Heart left ventricle (tissue), 16 donors: ENCODE measurements around the gene RAET1E. TPM values are rescaled to one million over a fixed set of nuclear protein-coding genes. Genes with fewer than 3 reads are reported as not detected.
"Not testable (repeated sequence)": the region's sequence is repeated elsewhere in the genome, so short reads cannot be mapped to it uniquely, and the experiment has no call there.

ENCODE experiments used
- ATAC-seq, 4 donors: fragments of 200-7000 bp; cut with Tn5 transposase; one replicate each; pipeline ENCODE4 v1.9.1; 2020 to 2022; ENCODE audit warnings: moderate library complexity in 4 of 4, mild to moderate bottlenecking in 3 of 4, moderate number of reproducible peaks in 1 of 4
- DNase-seq, 5 donors: peaks; one replicate each; pipeline ENCODE4 v3.0.0-alpha.2; 2020
- H3K27ac ChIP-seq, 12 donors: fragments of 200-600 bp; sonication (generic) in 4 of 12; one replicate each; pipeline versions ENCODE4 v1.5.0 to v1.8.0; 2016 to 2022; ENCODE audit warnings: mild to moderate bottlenecking in 2 of 12
- H3K27me3 ChIP-seq, 9 donors: fragments of 200-600 bp; sonication (generic) in 2 of 9; one replicate each; pipeline versions ENCODE4 v1.5.1 to v1.8.0; 2016 to 2022; ENCODE audit warnings: mild to moderate bottlenecking in 3 of 9
- H3K36me3 ChIP-seq, 9 donors: fragments of 200-600 bp; sonication (generic) in 2 of 9; one replicate each; pipeline versions ENCODE4 v1.5.0 to v1.8.0; 2018 to 2022; ENCODE audit warnings: mild to moderate bottlenecking in 2 of 9
- H3K4me1 ChIP-seq, 12 donors: fragments of 200-600 bp; sonication (generic) in 4 of 12; one replicate each; pipeline versions ENCODE4 v1.5.0 to v1.8.0; 2016 to 2022; ENCODE audit warnings: mild to moderate bottlenecking in 3 of 12
- H3K4me3 ChIP-seq, 12 donors: fragments of 200-600 bp; sonication (generic) in 4 of 12; one replicate each; pipeline versions ENCODE4 v1.5.0 to v1.8.0; 2017 to 2022; ENCODE audit warnings: mild to moderate bottlenecking in 9 of 12, moderate library complexity in 4 of 12
- H3K9me3 ChIP-seq, 12 donors: fragments of 200-600 bp; sonication (generic) in 4 of 12; one replicate each; pipeline versions ENCODE4 v1.5.0 to v1.8.0; 2016 to 2022; ENCODE audit warnings: mild to moderate bottlenecking in 1 of 12
- POLR2A ChIP-seq, 2 donors: fragments of 450-650 bp; IDR thresholded peaks; one replicate each; pipeline ENCODE4 v1.6.1; 2017; ENCODE audit warnings: antibody characterized with exemption in 2 of 2, mild to moderate bottlenecking in 2 of 2, moderate library complexity in 2 of 2
- WGBS, 4 donors: extraction: QIAGEN DNeasy Blood & Tissue Kit in 2 of 4; methylation state at CpG; one replicate each; pipeline versions ENCODE4 v1.1.5 to v1.1.7; 2013 to 2018; 5-methylcytosine and 5-hydroxymethylcytosine counted together
- intact Hi-C, 10 donors: fragments of 100-400 bp; cut with DNase I; formaldehyde crosslinking; loops; one replicate each; pipeline versions ENCODE4 v1.11.1 to v1.14.2; 2022
- polyA plus RNA-seq, 2 donors: library from polyadenylated mRNA; stranded (reverse); fragments of 200-250 nt; gene quantifications; one replicate each; pipeline ENCODE4 v1.2.3, GENCODE V29; 2013
- total RNA-seq, 9 donors: library from RNA; depleted of rRNA in 2 of 9; stranded (reverse); fragments of >200 nt in 2 of 9; fragmentation: NEBNext Ultra II Directional in 3 of 9; extraction: Animal tissue kit (Norgen Biotek cat#: 25700) in 3 of 9; gene quantifications; one replicate each; pipeline versions ENCODE4 v1.1.0 to v1.2.4, GENCODE V29; 2016 to 2023
- TF ChIP-seq, protein P1 (sequence below), 12 donors: fragments of 200-600 bp; sonication (generic) in 4 of 12; IDR thresholded peaks; one replicate each; pipeline versions ENCODE4 v1.5.0 to v1.8.0; 2018 to 2022; ENCODE audit warnings: antibody characterized with exemption in 12 of 12, mild to moderate bottlenecking in 5 of 12
- donor health status: ischemic (EF 13 %, LVEDD 7.1; RV severe dilation, severe dysfunction).
- donor health status: healthy with polysubstance abuse.
- donor health status: DM: no; HTN: yes; CAD: no.
- donor health status: DM: no; HTN: no; CAD: no.
- donor health status: ischemic (EF 25% LVEDD 6.9; RV normal size, moderate dysfunction).
- donor health status: ischemic (EF 25% LVEDD 5.7; RV mildly dilated, moderate dysfunction).
- donor health status: healthy.
- donor health status: DM: yes; HTN: yes; CAD: no.
- donor health status: ischemic (EF 35%, LVEDD 5.7; RV mildly dilated, moderate dysfunction).
- donor health status: nonischemic (EF 11% LVEDD 7.7; RV severe dilation, severe dysfunction).
- donor health status: DM: yes; HTN: yes; CAD: no.
- donor health status: PGD.
- donor health status: ischemic (EF 29% LVEDD 5.4; RV normal size, mild dysfunction).
- donor health status: nonischemic (EF 23%, LVEDD 6.1; RV moderate dilation, normal function).

Gene RAET1E
- total and polyA plus RNA-seq, 11 donors, result 0.12 to 5.0 (median 0.46) TPM; not detected in 6

DNA sequence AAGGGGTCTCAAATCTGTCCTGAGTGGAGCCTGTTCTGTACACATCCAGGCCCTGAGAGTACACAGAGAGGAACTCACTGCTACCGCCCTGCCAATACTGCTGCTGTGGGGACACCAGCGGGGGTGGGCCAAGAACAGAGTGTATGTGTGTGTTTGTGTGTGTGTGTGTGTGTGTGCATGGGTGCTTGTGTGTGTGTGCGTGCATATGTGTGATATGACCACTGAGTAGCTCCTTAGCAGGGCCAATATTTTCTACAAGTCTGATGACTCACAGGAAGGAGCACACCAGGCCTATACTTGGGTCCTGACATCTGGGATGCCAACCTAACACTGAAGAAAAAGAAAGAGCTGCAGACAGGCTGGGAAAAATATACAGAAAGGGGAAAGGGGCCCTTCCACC, 1.4 kb downstream of the RAET1E start:
- TF ChIP-seq, protein P1, sequence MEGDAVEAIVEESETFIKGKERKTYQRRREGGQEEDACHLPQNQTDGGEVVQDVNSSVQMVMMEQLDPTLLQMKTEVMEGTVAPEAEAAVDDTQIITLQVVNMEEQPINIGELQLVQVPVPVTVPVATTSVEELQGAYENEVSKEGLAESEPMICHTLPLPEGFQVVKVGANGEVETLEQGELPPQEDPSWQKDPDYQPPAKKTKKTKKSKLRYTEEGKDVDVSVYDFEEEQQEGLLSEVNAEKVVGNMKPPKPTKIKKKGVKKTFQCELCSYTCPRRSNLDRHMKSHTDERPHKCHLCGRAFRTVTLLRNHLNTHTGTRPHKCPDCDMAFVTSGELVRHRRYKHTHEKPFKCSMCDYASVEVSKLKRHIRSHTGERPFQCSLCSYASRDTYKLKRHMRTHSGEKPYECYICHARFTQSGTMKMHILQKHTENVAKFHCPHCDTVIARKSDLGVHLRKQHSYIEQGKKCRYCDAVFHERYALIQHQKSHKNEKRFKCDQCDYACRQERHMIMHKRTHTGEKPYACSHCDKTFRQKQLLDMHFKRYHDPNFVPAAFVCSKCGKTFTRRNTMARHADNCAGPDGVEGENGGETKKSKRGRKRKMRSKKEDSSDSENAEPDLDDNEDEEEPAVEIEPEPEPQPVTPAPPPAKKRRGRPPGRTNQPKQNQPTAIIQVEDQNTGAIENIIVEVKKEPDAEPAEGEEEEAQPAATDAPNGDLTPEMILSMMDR (IDR thresholded peaks at IDR 0.05), result no peak
- no peak for TF ChIP-seq POLR2A (IDR thresholded peaks at IDR 0.05)
- 81 to 98% (median 94%) methylated on average over 3 of the region's 3 CpGs for WGBS, 4 donors
- H3K27me3 ChIP-seq, result no peaks in the 10 kb centered on the region
- peaks cover 8 to 36% (median 27%) of the 10 kb centered on the region in 12 donors for H3K4me1 ChIP-seq
- DNase-seq (no peak), ATAC-seq (peak in 2 of 4 donors; percentile 3 to 5)
- H3K27ac ChIP-seq, result peak overlapping the region in 11 of 12 donors; percentile 31 to 78 (median 69)
- no peaks in the 10 kb centered on the region for H3K36me3 ChIP-seq
- no peaks in the 10 kb centered on the region for H3K9me3 ChIP-seq
- intact Hi-C loops, result loop anchor here in 2 of 10 donors (2.0 kb wide), 2 partner anchors 26 to 28 kb away; partner anchors contain the start of gene RAET1G (in 1 of the 2)
- peak overlapping the region in 1 of 12 donors; percentile 39 for H3K4me3 ChIP-seq

DNA sequence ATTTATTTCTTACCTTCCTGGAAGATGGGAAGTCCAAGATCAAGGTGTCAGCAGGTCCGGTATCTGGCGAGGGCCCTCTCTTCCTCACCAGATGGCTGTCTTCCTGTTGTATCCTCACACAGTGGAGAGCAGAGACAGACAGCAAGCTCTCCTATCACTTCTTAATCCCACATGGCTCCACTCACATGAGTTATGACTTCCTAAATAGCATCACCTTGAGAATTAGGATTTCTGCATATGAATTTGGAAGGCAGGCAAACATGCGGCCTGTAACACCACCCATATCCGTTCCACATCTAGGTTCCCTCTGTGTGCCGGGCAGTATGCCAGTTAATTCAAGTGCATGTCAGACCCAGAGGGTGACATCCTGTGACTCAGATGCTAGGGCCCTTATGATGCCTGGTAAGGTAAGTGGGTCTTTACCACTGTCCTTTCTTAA, 2.1 kb downstream of the RAET1E start:
- peak in 4 of 5 donors; percentile 51 to 76 (median 73) for DNase-seq
- no peak for TF ChIP-seq POLR2A (IDR thresholded peaks at IDR 0.05)
- WGBS, 4 donors, result 27 to 35% (median 31%) methylated on average over 5 of the region's 5 CpGs

DNA sequence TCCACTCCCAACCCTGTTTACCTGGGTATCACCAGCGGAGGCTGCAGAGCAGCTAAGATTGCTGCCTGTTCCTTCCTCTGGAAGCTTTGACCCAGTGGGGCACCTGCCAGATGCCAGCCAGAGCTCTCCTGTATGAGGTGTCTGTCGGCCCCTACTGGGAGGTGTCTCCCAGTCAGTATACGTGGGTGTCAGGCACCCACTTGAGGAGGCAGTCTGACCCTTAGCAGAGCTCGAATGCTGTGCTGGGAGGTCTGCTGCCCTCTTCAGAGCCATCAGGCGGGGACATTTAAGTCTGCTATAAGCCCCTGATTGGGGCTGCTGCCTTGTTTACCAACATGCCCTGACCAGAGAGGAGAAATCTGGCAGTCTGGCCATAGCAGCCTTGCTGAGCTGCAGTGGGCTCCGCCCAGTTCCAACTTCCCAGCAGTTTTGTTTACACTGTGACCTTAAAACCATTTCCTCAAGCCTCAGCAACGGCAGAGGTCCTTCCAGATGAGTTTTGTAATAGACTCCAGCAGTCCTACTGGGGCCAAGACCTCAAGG, 2.8 kb downstream of the RAET1E start:
- no peaks in the 10 kb centered on the region for H3K36me3 ChIP-seq
- peak in 4 of 5 donors; percentile 55 to 76 (median 64) for DNase-seq
- H3K9me3 ChIP-seq, result no peaks in the 10 kb centered on the region
- H3K4me1 ChIP-seq, result peaks cover 8 to 36% (median 27%) of the 10 kb centered on the region in 12 donors
- peak overlapping the region; percentile 31 to 77 (median 68) for H3K27ac ChIP-seq
- peak; percentile 68 to 89 (median 82) for ATAC-seq
- TF ChIP-seq, protein P1 (IDR thresholded peaks at IDR 0.05), result no peak
- no peak for TF ChIP-seq POLR2A (IDR thresholded peaks at IDR 0.05)
- intact Hi-C loops, result no loop called here
- WGBS, 4 donors, result 30 to 49% (median 32%) methylated on average over 5 to 7 of the region's 7 CpGs
- no peaks in the 10 kb centered on the region for H3K27me3 ChIP-seq
- H3K4me3 ChIP-seq, result no peak overlapping the region

More for the DNA sequence above, 2.1 kb downstream of the RAET1E start:
- Histone ChIP-seq H3K9me3 (no peaks in the 10 kb centered on the region), H3K4me1 (peaks cover 8 to 36% (median 27%) of the 10 kb centered on the region in 12 donors), H3K4me3 (no peak overlapping the region), H3K27ac (peak overlapping the region; percentile 31 to 77 (median 66)), H3K27me3 (no peaks in the 10 kb centered on the region), H3K36me3 (no peaks in the 10 kb centered on the region)
- ATAC-seq, result peak; percentile 68 to 88 (median 76)
- intact Hi-C loops, result loop anchor here in 2 of 10 donors (2.0 kb wide), 2 partner anchors 27 to 29 kb away; partner anchors contain the start of gene RAET1G (in 1 of the 2)

DNA sequence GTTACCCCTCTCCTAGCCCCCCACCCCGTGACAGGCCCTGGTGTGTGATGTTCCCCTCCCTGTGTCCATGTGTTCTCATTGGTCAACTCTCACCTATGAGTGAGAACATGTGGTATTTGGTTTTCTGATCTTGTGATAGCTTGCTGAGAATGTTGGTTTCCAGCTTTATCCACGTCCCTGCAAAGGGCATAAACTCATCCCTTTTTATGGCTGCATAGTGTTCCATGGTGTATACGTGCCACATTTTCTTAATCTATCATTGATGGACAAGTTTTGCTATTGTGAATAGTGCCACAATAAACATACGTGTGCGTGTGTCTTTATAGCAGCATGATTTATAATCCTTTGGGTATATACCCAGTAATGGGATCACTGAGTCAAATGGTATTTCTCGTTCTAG, 6.0 kb downstream of the RAET1E start:
- H3K9me3 ChIP-seq, ATAC-seq, intact Hi-C loops, H3K36me3 ChIP-seq, H3K27me3 ChIP-seq, DNase-seq, H3K27ac ChIP-seq, H3K4me3 ChIP-seq: not testable (repeated sequence)
- 78 to 90% (median 79%) methylated on average over 6 of the region's 6 CpGs for WGBS, 4 donors
- peaks cover 8 to 25% (median 20%) of the 10 kb centered on the region in 12 donors for H3K4me1 ChIP-seq

DNA sequence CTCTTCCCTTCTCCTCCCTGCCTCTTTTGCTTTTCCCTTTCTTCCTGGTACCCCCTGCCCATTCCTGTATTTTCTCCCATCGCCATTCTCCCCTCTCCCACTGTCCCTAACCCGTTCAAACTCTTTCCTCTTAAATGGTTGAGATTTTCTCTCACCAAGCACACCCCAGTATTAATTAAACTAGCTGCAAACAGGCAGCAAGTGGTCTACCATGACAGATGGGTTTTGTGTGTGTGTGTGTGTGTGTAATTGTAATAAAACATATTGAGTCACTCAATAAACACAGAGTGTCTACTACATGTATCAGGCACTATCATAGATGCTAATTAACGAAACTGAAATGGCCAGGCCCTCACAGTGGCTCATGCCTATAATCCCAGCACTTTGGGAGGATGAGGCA, 6.7 kb downstream of the RAET1E start:
- 87 to 93% (median 89%) methylated on average over 3 of the region's 3 CpGs for WGBS, 4 donors
- ATAC-seq (no peak), DNase-seq (no peak)
- Histone ChIP-seq H3K4me3 (no peak overlapping the region), H3K27ac (no peak overlapping the region), H3K36me3 (no peaks in the 10 kb centered on the region), H3K9me3 (no peaks in the 10 kb centered on the region), H3K27me3 (no peaks in the 10 kb centered on the region), H3K4me1 (peaks cover 8 to 19% (median 15%) of the 10 kb centered on the region in 12 donors)
- intact Hi-C loops, result no loop called here
- TF ChIP-seq, protein P1 (IDR thresholded peaks at IDR 0.05), result no peak
- TF ChIP-seq POLR2A (IDR thresholded peaks at IDR 0.05), result no peak
